Measurements from ENCODE around the gene CASP6.

Gene CASP6

DNA sequence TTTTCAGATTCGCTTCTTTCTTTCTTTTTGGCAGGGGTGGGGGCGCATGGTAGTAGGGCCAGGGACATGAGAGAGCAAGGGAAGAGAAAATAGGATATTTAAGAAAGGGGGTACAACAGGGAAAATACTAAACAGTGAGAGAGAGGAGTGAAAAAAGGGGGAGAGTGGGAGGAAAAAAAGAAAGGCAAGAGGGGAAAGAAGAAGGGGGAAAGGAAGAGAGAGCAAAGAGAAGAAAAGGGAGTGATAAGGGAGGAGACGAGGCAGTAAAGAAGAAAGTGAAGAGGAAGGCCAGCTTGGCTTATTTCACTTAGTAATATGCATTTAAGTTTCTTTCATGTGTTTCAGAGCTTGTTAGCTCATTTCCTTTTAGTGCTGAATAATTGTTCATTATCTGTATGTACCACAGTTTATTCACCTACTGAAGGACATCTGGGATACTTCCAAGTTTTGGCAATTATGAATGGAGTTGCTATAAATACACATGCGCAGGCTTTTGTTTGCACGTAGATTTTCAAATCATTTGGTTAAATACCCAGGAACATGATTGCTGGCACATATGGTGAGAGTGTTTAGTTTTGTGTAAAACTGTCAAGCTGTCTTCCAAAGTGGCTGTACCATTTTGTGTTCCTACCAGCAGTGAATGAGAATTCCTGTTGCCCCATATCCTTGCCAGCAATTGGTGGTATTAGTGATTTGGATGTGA is 37.3 kb downstream of the CASP6 start:
- Mint-ChIP-seq H3K4me3 (no peak overlapping the region), H3K9me3 (ENCODE audit: low read depth) (peaks cover 4% of the 10 kb centered on the region), H3K27ac (peak overlapping the region; percentile 72), H3K4me1 (ENCODE audit: low read depth) (peaks cover 73% of the 10 kb centered on the region), H3K27me3 (no peaks in the 10 kb centered on the region), H3K36me3 (peaks cover 5% of the 10 kb centered on the region)

GRCh38 chr4:109662771-109663170 is 40.5 kb downstream of the CASP6 start:
- Mint-ChIP-seq H3K4me1 (ENCODE audit: low read depth) (peaks cover 57% of the 10 kb centered on the region), H3K9me3 (ENCODE audit: low read depth) (no peaks in the 10 kb centered on the region), H3K36me3 (peaks cover 2% of the 10 kb centered on the region), H3K4me3 (no peak overlapping the region), H3K27me3 (no peaks in the 10 kb centered on the region), H3K27ac (peak overlapping the region; percentile 70)

DNA sequence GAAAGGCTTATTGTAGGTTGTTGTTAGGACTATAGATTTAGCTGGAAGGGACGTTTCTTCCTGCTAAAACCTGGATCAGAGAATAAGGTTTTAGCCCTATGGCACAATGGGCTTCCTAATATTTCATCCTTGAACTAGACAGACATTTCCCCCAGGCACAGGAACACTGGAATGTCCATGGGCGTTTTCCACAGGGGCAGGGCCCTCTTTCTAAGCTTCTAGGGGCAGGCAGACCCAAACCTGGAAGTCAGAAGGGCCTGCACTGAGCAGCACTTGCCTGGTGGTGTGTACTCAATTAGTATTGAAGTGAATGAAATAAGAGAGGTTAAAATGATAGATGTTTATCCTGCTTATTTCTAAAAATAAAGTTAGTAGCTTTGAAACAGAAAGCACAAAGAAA is 41.1 kb downstream of the CASP6 start:
- Mint-ChIP-seq H3K4me1 (ENCODE audit: low read depth) (peaks cover 58% of the 10 kb centered on the region), H3K27ac (peak overlapping the region; percentile 64), H3K27me3 (no peaks in the 10 kb centered on the region), H3K36me3 (peaks cover 2% of the 10 kb centered on the region), H3K9me3 (ENCODE audit: low read depth) (no peaks in the 10 kb centered on the region), H3K4me3 (no peak overlapping the region)

- Mint-ChIP-seq H3K9me3 (ENCODE audit: low read depth) (no peaks in the 10 kb centered on the region), H3K36me3 (peaks cover 2% of the 10 kb centered on the region), H3K4me1 (ENCODE audit: low read depth) (peaks cover 62% of the 10 kb centered on the region), H3K27ac (peak overlapping the region; percentile 83), H3K27me3 (no peaks in the 10 kb centered on the region), H3K4me3 (no peak overlapping the region)
Observed at GRCh38 chr4:109658871-109659410, 44.3 kb downstream of the CASP6 start.

DNA sequence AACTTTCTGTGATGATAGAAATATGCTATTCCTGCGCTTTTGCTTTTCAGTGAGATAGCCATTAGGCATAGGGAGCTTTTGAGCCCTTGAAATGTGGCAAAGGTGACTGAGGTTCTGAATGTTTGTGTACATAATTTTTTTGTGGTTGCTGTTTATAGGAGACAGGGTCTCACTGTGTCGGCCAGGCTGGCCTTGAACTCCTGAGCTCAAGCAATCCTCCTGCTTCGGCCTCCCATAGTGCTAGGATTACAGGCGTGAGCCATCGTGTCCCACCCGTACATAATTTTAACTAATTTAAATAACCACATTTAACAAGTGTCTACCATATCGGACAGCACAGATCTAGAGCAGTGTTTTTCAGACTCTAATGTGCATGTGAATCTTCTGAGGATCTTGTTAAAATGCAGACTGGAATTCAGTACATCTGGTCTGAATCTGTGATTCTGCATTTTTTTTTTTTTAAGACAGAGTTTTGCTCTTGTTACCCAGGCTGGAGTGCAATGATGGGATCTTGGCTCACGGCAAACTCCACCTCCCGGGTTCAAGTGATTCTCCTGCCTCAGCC is 45.3 kb downstream of the CASP6 start:
- Mint-ChIP-seq H3K4me3 (no peak overlapping the region), H3K27me3 (no peaks in the 10 kb centered on the region), H3K4me1 (ENCODE audit: low read depth) (peaks cover 54% of the 10 kb centered on the region), H3K9me3 (ENCODE audit: low read depth) (no peaks in the 10 kb centered on the region), H3K36me3 (peaks cover 2% of the 10 kb centered on the region), H3K27ac (peak overlapping the region; percentile 82)

DNA sequence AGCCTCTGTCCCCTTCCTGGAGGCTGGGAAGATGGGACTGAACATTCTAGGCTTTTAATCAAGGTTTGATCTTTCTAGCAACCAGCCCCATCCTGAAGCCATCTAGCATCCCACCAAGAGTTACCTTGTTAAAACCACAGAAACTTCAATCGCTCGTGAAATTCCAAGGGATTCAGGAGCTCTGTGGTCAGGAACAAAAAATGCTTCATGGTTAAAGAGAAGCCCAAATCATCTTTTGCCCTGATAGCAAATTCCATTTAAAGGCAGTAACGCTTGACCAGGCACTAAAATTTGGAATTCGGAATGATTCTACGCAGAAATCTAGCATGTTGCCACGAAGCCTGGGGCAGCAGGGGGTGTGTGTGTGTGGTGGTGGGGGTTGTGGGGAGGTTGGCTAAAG is 47.8 kb downstream of the CASP6 start:
- no peaks in the 10 kb centered on the region for H3K27me3 Mint-ChIP-seq
- no peak overlapping the region for H3K4me3 Mint-ChIP-seq
- H3K9me3 Mint-ChIP-seq (ENCODE audit: low read depth), result peaks cover 9% of the 10 kb centered on the region
- peaks cover 10% of the 10 kb centered on the region for H3K36me3 Mint-ChIP-seq
- H3K4me1 Mint-ChIP-seq (ENCODE audit: low read depth), result peaks cover 67% of the 10 kb centered on the region
- peak overlapping the region; percentile 72 for H3K27ac Mint-ChIP-seq

GRCh38 chr4:109649872-109650271 is 53.4 kb downstream of the CASP6 start:
- H3K4me3 Mint-ChIP-seq, result peak overlapping the region; percentile 34
- H3K9me3 Mint-ChIP-seq (ENCODE audit: low read depth), result peaks cover 9% of the 10 kb centered on the region
- H3K27ac Mint-ChIP-seq, result peak overlapping the region; percentile 87
- H3K36me3 Mint-ChIP-seq, result peaks cover 10% of the 10 kb centered on the region
- peaks cover 53% of the 10 kb centered on the region for H3K4me1 Mint-ChIP-seq (ENCODE audit: low read depth)
- H3K27me3 Mint-ChIP-seq, result no peaks in the 10 kb centered on the region

DNA sequence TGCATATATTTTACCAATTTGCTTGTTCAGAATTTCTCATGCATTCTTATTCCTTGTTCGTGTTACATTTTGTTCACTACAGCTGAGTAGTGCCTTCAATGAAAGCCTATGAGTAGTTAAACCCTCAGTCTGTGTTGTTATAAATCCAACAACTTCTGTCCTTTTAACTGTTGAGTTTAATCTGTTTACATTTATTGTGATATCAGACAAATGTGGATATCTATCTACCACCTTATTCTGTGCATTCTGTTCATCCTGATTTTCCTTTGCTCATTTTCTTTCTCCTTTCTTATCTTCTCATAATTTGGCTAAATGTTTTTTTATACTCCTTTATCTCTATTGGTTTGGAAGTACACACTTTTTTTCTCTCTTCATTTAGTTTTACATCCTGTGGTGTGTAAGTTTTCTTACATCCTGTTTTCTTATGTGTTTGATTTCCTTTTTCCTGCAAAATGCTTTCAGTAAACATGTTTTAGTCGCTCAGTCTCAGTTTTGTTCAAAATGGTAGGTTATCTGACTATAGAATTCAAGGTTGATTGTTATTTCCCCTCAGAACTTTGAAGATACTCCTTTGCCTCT is 54.2 kb downstream of the CASP6 start:
- Mint-ChIP-seq H3K27ac (peak overlapping the region; percentile 92), H3K4me3 (peak overlapping the region; percentile 59), H3K36me3 (peaks cover 10% of the 10 kb centered on the region), H3K4me1 (ENCODE audit: low read depth) (peaks cover 47% of the 10 kb centered on the region), H3K27me3 (no peaks in the 10 kb centered on the region), H3K9me3 (ENCODE audit: low read depth) (peaks cover 9% of the 10 kb centered on the region)

DNA sequence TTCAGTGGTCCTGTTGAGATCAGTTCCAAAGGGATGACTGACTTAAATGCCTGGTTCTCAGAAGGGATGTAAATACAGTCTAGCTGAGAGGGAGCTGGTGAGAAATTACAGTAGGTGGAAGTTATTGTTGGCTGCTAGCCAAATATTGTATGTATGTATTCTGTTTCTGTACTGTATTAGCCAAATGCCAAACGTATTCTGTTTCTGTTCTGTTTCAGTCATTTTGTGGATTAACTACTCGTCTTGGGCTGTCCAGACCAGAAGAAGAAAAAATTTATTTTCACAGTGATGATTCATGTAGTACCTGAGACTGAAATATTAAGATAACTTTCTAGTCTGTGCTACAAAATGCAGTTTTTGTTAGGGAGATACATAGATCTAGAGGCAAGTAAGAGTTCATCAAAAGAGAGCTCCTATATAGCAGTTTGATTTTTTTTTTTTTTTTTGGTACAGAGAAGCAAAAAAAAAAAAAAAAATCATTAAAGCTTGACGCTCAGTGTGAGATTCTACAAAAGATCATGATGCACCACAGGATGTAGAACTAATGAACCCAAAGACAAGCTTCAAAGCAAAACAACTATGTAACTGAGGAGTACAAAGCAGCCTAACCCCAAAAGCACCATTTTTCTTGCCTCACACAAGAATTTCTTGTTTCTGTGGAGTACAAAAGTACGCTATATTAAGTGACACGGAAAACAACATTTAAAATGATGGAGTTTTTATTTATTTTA is 54.8 kb downstream of the CASP6 start:
- Mint-ChIP-seq H3K27me3 (no peaks in the 10 kb centered on the region), H3K9me3 (ENCODE audit: low read depth) (peaks cover 9% of the 10 kb centered on the region), H3K4me1 (ENCODE audit: low read depth) (peaks cover 46% of the 10 kb centered on the region), H3K27ac (peak overlapping the region; percentile 92), H3K36me3 (peaks cover 9% of the 10 kb centered on the region), H3K4me3 (peak overlapping the region; percentile 59)

DNA sequence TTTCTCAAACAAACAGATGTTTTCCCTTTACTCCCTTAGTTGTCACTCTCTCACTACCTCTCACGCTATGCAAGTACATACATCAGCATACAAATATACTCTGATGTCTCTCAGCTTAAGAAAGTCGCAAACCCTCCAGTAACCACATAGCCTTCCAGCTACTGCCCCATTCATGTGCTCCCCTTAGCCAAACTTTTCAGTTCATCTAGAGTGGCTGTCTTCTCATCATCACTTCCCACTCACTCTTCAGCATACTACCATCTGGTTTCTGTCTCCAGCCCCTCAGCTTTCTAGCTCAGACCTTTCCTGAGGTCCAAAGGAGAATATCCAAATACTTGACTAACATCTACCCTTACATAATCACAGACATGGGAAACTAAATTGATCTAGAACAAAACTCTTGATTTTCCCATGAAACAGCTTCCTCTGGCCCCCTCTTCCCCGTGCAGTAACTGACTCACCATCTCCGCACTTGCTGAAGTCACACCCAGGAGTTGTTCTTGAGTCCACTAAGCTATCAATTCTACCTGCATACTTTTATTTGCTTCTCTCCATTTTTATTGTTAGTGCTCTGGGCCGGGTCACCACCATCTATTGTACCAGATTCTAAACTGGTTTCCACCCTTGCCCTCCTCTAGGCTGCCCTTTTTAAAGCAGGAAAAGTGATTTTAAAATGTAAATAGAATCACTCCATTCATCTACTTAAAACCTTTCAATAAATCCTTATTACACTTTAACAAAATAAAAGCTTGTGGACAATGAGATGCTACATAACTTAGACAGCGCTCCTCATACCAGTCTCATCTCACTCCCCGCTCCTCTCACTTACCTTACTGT is 57.2 kb downstream of the CASP6 start:
- Mint-ChIP-seq H3K36me3 (no peaks in the 10 kb centered on the region), H3K27ac (no peak overlapping the region), H3K9me3 (ENCODE audit: low read depth) (no peaks in the 10 kb centered on the region), H3K27me3 (no peaks in the 10 kb centered on the region), H3K4me3 (no peak overlapping the region), H3K4me1 (ENCODE audit: low read depth) (peaks cover 48% of the 10 kb centered on the region)

DNA sequence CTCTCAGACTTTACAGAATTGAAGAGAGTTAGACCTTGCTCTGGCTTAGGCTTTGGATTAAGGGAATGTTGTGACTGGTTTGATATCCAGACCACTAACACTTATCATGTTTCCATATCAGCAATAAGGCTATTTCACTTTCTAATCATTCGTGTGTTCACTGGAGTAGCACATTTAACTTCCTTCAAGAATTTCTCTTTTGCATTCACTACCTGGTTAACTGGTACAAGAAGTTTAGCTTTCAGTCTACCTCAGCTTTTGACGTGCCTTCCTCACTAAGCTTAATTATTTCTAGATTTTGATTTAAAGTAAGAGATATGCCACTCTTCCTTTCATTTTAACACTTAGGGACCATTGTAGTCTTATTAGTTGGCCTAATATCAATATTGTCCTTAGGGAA is 62.6 kb downstream of the CASP6 start:
- H3K36me3 Mint-ChIP-seq, result peaks cover 24% of the 10 kb centered on the region
- H3K4me1 Mint-ChIP-seq (ENCODE audit: low read depth), result peaks cover 48% of the 10 kb centered on the region
- peaks cover 14% of the 10 kb centered on the region for H3K9me3 Mint-ChIP-seq (ENCODE audit: low read depth)
- peak overlapping the region; percentile 80 for H3K27ac Mint-ChIP-seq
- H3K4me3 Mint-ChIP-seq, result no peak overlapping the region
- H3K27me3 Mint-ChIP-seq, result no peaks in the 10 kb centered on the region

Measured in activated naive CD8-positive, alpha-beta T cell (primary cell).